PFSK-1 (cell line): Measurements from ENCODE around the gene LHPP.

Source experiments
- FOXP2 ChIP-seq: optimal IDR thresholded peaks from 2 replicates; pipeline ENCODE3; 2011; ENCODE audit warnings: borderline replicate concordance, control low read depth, inconsistent platforms; ENCODE audit not compliant: insufficient read depth; ENCODE audit errors: extremely low read length, extremely low read depth
- POLR2AphosphoS5 ChIP-seq: IDR thresholded peaks from 2 replicates; pipeline ENCODE4 v1.6.1; 2012; ENCODE audit warnings: low read depth, mild to moderate bottlenecking, control low read depth, low read length, moderate library complexity
- REST ChIP-seq, 2 experiments: IDR thresholded peaks; 2 replicates each; pipeline versions ENCODE4 v1.6.1 to v1.8.0; 2011 to 2012; ENCODE audit warnings: low read depth in 2 of 2, low read length in 2 of 2, control low read depth in 1 of 2, inconsistent platforms in 1 of 2, mild to moderate bottlenecking in 1 of 2, moderate library complexity in 1 of 2; ENCODE audit not compliant: insufficient read depth in 1 of 2
- SIN3A ChIP-seq: IDR thresholded peaks from 2 replicates; pipeline ENCODE4 v1.6.1; 2012; ENCODE audit warnings: mild to moderate bottlenecking, low read length, moderate library complexity, borderline replicate concordance; ENCODE audit not compliant: insufficient read depth
- TAF1 ChIP-seq: IDR thresholded peaks from 2 replicates; pipeline ENCODE4 v1.6.1; 2012; ENCODE audit warnings: low read length, control low read depth, borderline replicate concordance; ENCODE audit not compliant: insufficient read depth

- no peak for TF ChIP-seq POLR2AphosphoS5
- no peak for TF ChIP-seq TAF1
- TF ChIP-seq REST (IDR thresholded peaks at IDR 0.05; ENCODE audit: insufficient read depth in 1 of 2, low read depth in 2 of 2, low read length in 2 of 2): no peak
- no peak for TF ChIP-seq SIN3A
- TF ChIP-seq FOXP2: no peak
Observed at GRCh38 chr10:124656113-124656490, 194.5 kb downstream of the LHPP start.
